GM21825 (cell line): Measurements from ENCODE around the gene CCNY.
"Not testable (repeated sequence)": the region's sequence is repeated elsewhere in the genome, so short reads cannot be mapped to it uniquely, and the experiment has no call there.

ENCODE experiments used
- ATAC-seq: cut with Tn5 transposase; IDR thresholded peaks from one replicate; pipeline ENCODE4 v1.9.1; 2021; ENCODE audit warnings: mild to moderate bottlenecking, moderate library complexity; ENCODE audit not compliant: unreplicated experiment

CCNY gene

DNA sequence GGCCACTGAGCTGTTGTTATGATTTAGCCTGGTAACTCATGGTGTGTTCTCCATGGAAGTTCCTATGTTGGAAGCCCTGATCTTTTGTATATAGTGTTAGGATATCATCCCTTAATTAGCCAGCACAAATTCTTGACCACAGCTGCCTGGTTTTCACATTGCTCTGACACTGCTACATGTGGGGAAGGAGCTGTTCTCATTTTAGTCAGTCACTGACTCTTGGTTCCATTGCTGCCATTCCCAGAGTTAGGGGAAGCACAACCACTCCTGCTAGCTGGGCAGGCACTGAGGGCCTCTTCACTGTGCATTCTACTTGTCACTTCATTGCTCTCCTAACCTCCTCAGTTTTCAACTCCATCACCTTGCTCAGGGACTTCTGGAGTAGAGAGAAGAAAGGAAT, 170.4 kb downstream of the CCNY start:
- ATAC-seq = no peak

DNA sequence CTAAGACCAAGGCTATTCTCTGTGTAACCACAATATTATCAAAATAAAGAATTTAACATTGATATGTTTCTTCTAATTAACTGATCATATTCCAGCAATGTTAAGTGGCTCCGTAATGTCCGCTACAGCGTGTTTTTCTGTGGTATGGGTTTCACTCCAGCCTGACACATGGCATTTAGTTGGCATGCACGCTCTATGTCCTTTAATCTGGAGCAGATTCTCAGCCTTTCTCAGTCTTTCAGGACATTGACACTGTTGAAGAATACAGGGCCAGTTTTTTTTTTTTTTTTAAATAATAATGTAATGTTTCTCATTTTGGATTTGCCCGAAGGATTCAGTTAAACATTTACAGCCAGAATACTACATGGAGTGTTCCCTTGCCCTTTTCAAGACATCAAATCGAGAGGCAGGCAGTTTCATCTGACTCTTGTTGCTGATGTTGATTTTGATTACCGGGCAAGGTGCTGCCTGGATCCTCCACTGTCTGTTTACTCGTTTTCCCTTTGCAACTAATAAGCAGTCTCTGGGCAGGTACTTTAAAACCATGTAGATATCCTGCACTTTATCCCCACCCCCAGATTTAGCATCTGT, 171.3 kb downstream of the CCNY start:
- no peak for ATAC-seq

DNA sequence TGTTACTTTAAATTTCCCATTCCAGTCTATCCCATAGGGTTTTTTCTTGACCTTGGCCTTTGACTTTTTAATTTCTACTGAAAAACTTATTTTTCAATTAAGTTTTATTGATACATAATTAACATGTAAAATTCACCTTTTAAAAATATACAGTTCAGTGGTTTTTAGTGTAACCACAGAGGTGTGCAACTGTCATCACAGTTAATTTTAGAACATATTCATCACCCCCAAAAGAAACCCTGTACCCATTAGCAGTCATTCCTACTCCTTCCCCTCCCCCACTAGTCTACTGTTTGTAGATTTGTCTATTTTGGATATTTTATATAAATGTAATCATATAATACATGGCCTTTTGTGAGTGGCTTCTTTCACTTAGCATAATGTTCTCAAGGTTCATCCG, 172.3 kb downstream of the CCNY start:
- ATAC-seq = no peak

DNA sequence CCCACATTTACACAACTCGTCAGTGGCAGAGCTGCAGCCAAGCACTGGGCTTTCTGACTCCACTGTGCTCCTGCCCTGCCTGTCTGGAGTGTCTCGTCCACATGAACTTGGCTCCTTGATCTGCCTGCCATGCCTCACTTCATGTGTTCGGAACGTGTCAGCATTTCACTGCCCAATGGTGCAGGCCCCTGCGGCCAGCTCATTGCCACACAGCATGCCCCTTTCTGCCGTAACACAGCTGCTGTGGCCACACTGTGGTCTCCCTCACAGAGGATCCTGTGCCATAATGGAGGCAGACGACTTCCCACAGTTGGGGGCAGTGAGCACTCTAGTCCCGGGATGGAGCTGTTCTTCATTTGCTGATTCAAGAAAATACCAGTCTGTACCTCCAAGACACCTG, 174.6 kb downstream of the CCNY start:
- no peak for ATAC-seq

DNA sequence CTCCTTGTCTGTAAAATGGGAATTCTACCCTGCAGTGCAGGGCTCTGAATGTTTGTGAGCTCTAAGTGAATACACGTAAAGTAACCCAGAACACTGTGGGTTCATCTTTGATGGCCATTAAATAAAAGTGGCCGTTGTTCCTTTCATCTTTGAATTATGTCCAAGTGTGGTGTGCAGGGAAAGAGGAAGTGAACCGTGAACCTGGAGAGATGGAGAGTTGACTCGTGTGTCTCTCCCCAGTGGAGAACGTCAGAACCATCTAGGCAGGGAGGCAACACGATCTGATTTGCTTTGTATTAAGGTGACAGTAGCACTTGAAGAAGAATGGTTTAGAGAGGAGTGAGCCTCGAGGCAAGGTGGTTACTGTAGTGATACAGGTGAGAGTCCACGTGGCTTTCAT, 175.3 kb downstream of the CCNY start:
- ATAC-seq = no peak

DNA sequence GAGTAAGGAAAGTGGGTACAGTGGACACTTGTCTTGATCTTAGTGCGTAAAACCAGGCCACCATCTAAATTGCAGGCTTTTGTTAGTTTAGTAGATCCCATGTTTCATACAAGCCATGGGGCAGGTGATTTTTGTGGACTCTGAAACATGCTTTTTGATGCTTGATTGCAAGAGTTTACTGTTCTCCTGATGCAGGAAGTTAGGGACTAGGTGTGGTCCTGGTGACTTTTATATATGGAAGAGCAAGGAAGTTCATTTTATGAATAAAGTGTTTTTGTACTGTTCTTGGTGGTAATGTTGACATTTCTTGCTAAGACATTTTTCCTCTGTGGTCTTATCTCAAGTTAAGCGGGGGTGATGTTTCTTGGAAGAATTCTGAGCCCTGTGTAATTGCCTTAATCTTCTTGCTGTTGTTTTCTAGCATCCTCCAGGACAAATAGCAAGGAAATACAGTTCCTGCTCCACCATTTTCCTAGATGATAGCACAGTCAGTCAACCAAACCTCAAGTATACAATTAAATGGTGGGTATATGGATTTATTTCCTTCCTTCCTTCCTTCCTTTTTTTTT, 179.9 kb downstream of the CCNY start:
- no peak for ATAC-seq

DNA sequence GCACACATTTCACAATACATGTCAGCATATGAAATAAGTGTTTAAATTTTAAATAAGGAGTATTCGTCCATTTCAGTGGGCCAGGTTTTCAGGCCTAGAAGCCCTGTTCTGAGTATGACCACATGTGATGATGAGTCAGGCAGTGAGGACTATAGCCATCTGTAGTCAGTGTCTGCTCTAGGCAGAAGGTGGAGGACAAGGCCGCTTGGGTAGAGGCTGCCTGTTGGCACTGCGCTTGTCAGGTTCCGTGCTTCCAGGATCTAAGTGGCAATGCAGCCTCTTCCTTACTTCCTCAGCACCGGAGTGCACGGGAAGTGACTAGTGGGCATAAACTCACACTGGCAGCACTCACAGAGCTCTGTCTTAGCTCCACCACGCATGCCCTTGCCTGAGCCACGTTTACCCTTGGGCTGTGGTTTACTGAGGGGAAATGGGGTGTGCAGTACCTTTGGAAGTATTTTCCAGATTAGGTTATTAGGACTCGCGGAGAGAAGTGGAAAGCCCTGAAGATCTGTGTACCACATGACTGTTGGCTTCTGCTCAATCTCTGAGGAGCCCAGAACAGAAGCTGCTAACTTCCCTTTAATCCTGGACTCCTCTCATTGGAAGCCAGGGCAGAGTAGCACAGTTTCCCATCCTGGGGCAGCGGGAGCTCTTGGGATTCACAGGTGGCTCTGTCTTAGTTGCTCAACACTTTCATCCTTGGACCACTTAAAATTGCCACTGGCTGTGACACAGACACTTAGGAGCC, 181.3 kb downstream of the CCNY start:
- ATAC-seq = no peak

DNA sequence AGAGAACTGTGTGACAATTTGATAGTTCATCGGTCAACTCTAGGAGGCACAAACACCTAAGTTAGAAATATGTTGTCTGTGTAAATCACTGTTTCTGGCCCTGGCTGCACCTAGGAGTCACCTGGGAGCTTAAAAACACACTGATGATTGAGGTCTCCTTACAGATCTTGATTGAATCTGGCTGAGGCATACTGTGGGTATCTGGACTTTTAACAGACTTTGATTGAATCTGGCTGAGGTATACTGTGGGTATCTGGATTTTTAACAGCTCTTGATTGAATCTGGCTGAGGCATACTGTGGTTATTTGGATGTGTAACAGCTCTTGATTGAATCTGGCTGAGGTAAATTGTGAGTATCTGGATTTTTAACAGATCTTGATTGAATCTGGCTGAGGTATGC, 181.9 kb downstream of the CCNY start:
- not testable (repeated sequence) for ATAC-seq

DNA sequence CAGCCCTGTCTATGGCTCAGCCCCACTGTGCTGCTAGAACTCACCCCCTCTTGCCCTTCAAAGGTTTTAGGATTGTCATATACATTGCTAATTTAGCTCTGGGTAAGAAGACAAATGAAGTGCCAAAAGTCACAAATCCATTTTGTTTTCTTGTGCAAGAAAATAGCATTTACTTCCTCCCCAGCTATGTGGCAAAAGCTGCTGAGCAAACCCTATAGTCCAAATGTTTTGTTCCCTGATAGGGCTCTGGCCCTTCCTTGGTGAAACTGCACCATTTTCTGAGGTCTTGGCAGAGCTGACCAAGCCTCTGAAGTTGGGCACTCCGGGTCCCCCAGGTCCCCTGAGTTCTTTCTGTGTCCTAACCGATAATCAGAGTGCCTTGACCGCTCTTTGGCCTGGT, 184.7 kb downstream of the CCNY start:
- ATAC-seq = no peak

DNA sequence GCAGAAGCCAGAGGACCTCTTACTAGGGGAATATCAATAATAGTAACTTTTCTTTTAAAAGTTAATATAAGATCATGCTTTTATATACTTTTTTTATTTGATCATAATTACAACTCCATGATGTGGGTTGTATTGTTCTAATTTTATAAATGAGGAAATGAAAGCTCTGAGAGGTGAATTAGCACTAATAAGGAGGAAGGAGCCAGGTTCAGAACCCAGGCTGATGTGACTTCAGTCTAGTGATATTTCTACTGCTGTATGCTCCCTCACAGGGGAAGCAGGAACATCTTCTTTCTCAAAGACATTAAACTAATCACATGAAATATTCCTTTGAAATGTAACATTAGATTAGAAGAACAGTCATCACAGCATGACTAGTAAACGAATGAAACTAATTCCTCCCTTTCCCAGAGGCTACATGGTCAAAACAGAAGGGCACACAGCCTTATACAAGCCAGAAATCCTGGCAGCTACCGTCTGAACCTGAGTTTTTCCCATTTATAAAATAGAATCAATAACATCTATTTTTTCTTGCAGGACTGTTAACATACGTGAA, 187.4 kb downstream of the CCNY start:
- ATAC-seq = no peak

DNA sequence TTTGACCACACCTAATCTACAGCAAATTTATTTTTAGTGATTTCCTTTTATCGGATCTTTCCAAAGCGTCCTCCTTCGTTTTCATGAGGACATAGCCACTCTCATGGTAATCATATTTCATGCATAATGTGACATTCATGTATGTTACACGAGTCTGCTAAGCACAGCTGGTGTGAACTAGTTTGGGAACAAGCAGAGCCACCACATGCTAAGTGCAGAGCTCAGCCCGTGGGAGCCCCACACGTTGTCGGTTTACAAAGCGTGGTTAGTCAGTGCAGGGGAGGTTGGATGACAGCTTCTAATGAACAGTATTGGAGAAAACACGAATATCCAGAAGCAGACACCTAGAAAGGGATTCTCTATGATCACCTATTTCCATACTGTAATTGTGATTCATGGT, 190.4 kb downstream of the CCNY start:
- no peak for ATAC-seq

DNA sequence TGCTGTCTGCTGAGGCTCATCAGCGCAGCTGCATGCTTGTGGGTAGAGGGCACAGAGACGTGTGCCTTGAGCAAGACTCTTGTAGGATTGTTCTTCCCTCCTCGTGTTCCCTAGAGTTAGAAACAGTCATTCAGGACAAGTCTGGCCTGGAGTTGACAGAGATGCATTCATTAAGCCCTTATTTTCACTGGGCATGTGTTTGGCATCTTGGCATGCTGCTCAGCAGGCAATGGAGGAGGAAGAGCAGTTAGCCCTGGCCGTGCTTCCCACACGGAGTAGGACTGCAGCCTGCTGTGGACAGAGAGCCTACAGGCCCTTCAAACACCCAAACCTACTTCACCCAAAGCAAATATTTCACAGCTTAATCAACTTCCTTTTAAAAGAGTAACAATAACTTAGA, 195.8 kb downstream of the CCNY start:
- no peak for ATAC-seq

DNA sequence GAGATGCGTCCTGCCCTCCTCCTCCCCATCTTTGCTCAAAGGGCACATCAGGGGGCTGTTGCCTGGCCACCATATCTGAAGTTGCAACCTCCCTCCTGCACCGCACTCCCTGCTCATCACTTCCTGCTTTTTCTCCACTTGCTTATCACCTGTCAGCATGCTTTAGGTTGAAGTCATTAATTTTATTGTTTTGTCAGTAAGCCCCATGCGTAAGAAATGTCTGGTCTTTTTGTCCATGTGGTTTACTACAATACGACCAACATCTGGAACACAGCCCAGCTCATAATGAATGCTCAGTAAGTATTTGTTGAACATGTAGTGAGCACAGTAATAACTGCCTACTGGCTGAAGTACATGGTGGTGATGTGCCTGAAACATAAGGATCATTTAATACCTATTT, 197.3 kb downstream of the CCNY start:
- ATAC-seq = no peak

DNA sequence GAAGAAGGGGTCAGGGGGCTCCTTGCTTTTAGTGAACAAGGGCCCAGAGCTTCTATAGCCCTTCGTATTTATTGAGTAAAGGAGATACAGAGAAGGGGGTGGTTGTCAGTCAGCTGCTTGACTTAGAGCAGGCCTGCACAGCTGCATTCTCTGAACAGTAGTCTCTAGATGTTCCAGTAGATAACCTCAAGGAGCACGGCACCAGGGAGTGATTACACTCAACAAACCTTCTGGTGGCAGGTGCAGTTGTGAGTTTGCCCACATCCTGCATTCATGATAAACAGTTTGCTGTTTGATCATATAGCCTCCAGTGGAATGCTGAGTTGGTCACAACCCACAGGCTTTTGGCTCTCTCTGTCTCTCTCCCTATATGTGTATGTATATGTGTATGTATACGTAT, 198.8 kb downstream of the CCNY start:
- no peak for ATAC-seq

DNA sequence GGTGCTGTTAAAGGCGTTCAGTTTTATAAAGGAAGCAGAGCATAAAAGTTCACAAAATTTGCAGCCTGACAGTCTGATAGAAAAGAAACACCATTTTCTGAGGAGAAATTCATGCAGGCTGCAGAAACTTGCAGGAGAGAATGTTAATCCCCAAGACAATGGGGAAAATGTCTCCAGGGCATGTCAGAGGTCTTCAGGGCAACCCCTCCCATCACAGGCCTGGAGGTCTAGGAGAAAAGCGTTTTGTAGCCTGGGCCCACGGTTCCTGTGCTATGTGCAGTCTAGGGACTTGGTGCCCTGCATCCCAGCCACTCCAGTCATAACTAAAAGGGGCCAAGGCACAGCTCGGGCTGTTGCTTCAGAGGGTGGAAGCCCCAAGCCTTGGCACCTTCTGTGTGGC, 200.5 kb downstream of the CCNY start:
- no peak for ATAC-seq

DNA sequence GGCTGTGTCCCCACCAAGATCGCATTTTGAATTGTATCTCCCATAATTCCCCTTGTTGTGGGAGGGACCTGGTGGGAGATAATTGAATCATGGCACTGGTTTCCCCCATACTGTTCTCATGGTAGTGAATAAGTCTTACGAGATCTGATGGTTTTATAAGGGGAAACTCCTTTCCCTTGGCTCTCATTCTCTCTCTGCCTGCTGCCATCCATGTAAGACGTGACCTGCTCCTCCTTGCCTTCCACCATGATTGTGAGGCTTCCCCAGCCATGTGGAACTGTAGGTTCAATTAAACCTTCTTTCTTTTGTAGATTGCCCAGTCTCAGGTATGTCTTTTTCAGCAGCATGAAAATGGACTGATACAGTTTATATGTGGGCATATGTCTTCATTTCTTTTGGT, 201.6 kb downstream of the CCNY start:
- ATAC-seq = not testable (repeated sequence)

DNA sequence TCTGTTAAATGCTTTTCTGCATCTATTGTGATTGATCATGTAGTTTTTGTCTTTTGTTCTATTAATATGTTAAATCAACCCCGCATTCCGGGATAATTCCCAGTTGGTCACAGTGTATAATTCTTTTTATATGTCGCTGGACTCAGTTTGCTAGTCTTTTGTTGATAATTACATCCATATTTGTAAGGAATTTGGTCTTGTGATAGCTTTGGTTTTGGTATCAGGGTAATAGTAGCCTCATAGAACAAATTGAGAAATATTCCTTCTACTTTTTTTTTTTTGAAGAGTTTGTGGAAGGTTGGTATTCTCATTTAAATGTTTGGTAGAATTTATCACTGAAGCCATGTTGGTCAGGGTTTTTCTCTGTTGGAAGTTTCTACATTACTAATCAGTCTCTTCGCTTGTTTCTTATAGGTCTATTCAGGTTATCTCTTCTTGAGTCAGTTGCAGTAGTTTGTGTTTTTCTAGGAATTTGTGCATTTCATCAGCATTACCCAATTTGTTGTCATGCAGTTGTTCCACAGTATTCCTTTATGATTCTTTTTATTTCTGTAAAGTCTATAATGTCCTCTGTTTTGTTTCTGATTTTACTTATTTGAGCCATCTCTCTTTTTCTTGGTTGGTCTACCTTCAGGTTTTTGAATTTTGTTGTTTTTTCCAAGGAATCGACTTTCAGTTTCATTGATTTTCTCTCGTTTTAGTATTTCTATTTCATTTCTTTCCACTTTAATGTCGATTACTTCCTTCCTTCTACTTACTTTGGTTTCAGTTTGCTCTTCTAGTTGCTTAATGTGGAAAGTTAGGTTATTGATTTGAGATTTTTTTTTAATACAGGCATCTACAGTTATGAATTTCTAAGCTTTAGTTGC, 204.2 kb downstream of the CCNY start:
- ATAC-seq = no peak

DNA sequence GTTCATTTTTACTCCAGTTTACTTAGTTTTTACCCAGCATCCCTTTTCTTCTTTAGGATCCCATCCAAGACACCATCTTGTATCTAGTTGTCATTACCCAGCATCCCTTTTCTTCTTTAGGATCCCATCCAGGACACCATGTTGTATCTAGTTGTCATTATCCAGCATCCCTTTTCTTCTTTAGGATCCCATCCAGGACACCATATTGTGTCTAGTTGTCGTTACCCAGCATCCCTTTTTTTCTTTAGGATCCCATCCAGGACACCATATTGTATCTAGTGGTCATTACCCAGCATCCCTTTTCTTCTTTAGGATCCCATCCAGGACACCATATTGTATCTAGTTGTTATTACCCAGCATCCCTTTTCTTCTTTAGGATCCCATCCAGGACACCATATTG, 205.4 kb downstream of the CCNY start:
- ATAC-seq = no peak

DNA sequence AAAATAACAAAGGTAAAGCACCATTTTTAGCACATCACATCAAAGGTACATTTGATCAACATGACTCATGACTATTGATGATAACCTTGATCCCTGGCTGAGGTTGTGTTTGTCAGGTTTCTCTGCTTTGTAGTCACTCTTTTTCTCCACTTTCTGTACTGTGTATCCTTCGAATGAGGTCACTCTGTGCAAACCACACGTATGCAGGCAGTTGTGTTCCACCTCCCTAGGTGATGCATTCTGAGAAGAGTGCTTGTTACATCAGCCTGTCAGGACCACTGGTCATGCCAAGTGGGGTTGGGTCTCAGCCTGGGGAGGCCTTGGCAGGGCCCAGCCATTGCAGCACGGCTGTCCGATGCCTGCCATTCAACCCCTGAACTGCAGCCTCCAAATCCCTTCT, 206.0 kb downstream of the CCNY start:
- ATAC-seq = no peak

DNA sequence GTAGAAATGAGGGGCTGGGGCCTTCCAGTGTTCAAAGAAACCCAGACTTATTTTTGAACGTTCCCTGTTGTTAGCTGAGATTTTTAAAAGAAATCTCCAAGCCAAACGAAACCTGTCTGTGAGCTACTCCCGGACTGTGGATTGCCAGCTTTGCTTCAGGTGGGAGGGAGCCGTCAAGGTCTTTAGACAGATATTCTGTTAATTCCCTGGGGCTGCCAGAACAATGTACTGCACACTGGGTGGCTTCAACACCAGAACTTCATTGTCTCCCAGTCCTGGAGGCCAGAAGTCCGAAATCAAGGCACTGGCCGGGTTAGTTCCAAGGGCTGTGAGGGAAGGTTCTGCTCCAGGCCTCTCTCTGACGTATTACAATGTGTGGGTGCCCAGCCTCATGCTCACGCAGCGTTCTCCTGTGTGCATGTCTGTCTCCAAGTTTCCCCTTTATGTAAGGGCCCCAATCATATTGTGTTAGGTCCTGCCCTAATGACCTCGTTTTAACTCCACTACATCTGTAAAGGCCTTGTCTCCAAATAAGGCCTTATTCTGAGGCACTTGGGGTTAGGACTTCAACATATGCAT, 208.9 kb downstream of the CCNY start:
- ATAC-seq = no peak
